Pulmonary artery endothelial cell (primary cell): ENCODE results near the gene PRR15L. TPM values are rescaled to one million over a fixed set of nuclear protein-coding genes. Genes with fewer than 3 reads are reported as not detected.

Source experiments
- DNase-seq: peaks from one replicate; pipeline ENCODE4 v3.0.0-alpha.2; 2011; ENCODE audit warnings: low read depth, low spot score
- total RNA-seq: library from RNA; depleted of rRNA; stranded (reverse); fragments of >200 nt; gene quantifications from 2 replicates; pipeline ENCODE4 v1.2.3, GENCODE V29; 2014

The PRR15L gene
- total RNA-seq, 1 donor from 2014 or later = not detected

- no peak for DNase-seq
These were observed 55.5 kb downstream of the PRR15L start for GRCh38 chr17:47902039-47902744.

Other genes with a start within 250 kb of the PRR15L start
- not detected in 2 replicates for gene TBX21, start 224.6 kb downstream of the PRR15L start, total RNA-seq
- 9.0 and 13.2 TPM in 2 replicates for gene OSBPL7, start 136.1 kb downstream of the PRR15L start, total RNA-seq
- gene MRPL10, start 126.3 kb downstream of the PRR15L start, total RNA-seq = 23.9 and 29.6 TPM in 2 replicates
- not detected in 2 replicates for gene LRRC46, start 126.2 kb downstream of the PRR15L start, total RNA-seq
- gene SCRN2, start 116.6 kb downstream of the PRR15L start, total RNA-seq = 28.8 and 46.4 TPM in 2 replicates
- gene SP6, start 106.7 kb downstream of the PRR15L start, total RNA-seq = 0.92 and 1.3 TPM in 2 replicates
- gene SP2, start 61.6 kb downstream of the PRR15L start, total RNA-seq = 1.3 and 1.4 TPM in 2 replicates
- gene PNPO, start 16.3 kb downstream of the PRR15L start, total RNA-seq = 21.1 and 35.4 TPM in 2 replicates
- gene CDK5RAP3, start 13.2 kb upstream of the PRR15L start, total RNA-seq = 68.2 and 75.8 TPM in 2 replicates
- gene COPZ2, start 79.9 kb upstream of the PRR15L start, total RNA-seq = 6.3 and 7.4 TPM in 2 replicates
- 105 and 121 TPM in 2 replicates for gene NFE2L1, start 90.5 kb upstream of the PRR15L start, total RNA-seq
- gene CBX1, start 143.6 kb upstream of the PRR15L start, total RNA-seq = 57.9 and 74.0 TPM in 2 replicates
- gene SNX11, start 149.9 kb upstream of the PRR15L start, total RNA-seq = 15.2 and 15.7 TPM in 2 replicates